Activated naive CD8-positive, alpha-beta T cell treated with anti-CD3 and anti-CD28 coated beads, Interleukin-2, amount 50 U/mL, for 16 hours (primary cell): ENCODE results near the gene ACTN1.

Experiments used
- DNase-seq: peaks from one replicate; pipeline ENCODE4 v3.0.0-alpha.2; 2020; ENCODE audit warnings: low read depth, low spot score

ACTN1 gene

DNA sequence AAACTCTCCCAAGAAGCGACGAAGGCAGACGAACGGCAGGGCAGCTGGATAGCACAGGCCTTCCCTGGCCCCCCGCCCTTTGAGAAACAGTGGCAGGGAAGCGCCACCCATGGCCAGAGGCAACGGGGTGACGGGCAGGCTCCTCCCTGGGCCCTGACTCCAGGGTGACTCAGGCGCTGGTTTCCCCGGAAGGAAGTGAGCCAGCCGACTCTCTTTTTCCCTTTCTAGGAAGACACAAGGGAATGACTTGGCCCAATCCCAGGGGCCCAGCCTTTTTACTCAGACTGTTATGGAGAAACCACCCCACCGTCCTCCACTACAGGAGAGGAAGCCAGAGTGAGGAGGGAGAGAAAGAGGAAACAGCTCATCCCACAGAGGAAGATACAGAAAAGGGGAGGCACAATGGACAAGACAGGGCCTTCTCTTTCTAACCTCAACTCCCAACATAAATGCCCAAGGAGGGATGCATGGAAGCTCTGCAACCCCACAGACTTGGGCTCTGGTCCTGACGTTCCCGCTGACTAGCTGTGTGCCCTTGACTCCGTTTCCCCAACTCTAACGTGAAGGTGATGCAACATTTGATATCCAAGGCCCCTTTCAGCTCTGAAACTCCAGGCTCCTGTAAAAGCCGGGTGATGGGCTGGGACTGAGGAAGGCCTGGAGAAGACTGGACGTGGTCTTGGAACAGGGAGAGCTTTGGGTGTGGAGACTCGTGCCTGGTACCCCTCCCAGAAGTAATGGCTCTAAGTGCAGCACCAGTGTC is 27.9 kb downstream of the ACTN1 start:
- DNase-seq: no peak

- no peak for DNase-seq
Observed at GRCh38 chr14:68950111-68950510, 29.0 kb downstream of the ACTN1 start.

GRCh38 chr14:68949601-68949965 is 29.5 kb downstream of the ACTN1 start:
- DNase-seq: no peak

GRCh38 chr14:68948686-68949600 is 30.2 kb downstream of the ACTN1 start:
- no peak for DNase-seq

- no peak for DNase-seq
Observed at GRCh38 chr14:68947802-68948201, 31.3 kb downstream of the ACTN1 start.

DNA sequence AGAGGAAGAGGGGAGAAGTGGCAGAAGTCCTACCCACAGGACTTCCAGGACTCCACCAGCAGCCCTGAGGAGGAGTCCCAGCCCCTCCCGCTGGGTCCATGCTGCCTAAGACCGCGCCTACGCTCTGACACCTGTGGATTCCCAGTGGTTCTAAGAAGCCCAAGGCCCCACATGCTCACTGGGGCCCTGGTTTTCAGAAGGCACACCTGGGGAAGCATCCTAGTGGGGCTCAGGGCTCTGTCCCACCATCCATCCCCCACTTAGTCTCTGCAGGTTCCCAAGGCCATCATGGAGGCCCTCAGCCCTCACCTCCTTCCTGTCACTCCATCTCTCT is 32.6 kb downstream of the ACTN1 start:
- DNase-seq: no peak

DNA sequence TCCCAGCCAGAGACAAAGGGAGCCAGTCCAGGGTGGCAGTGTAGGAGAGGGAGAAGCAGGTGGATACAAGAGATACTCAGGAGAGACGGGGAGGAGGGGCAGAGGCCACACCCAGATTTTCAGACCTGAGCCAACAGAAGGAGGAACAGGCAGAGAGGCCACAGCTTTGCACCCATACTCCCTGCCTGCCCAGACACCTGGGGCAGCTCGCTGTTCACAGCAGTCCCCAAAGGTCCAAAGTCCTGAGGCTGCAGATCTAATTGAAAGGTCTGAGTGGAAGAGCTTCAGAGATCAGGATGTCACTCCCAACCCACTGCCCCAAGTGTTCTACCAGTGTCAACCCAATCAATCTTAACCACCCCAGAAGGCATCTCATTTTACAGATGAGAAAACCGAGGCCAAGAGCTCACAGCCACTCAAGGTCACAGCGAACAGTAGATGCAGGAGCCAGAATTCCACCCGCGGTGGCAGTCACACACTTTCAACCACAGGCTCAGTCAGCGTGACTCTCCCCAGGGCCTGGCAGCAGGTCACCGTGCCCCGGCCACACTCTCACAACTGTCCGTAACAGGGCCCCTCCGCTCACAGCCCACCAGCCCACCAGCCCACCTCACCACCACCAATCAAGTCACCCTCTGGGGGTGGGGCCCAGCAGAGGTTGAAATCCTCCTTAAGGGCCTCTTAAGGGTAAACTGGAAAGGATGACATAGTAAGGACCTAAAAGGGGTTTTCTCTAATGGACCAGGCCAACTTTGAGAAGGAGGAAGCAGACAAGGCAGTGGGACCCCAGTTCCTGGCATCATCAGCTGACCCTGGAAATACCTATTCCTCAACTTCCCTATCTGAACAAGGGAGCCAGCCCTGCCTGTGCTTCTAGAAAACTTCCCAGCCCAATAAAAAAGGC is 33.3 kb downstream of the ACTN1 start:
- no peak for DNase-seq

GRCh38 chr14:68945190-68945584 is 33.9 kb downstream of the ACTN1 start:
- no peak for DNase-seq

DNA sequence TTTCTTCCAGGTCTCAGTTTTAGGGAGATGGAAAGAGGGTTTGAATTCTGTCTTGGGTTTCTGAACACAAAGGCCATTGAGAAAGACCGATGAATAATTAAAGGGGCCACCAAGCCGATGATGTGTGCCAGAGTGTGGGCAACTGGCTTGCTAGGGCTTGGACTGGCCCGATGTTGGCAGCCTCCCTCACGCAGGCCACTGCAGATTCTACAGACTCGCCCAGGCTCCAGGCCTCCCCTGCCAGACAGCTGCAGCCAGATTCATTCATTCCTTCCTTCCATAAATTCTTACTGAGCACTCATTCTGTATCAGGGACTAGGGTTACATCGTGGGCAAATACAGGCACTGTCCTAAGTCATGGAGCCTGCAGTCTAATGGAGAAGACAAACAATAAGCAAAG is 34.9 kb downstream of the ACTN1 start:
- DNase-seq: no peak

GRCh38 chr14:68943107-68943506 is 36.0 kb downstream of the ACTN1 start:
- DNase-seq: no peak

- DNase-seq: no peak
Observed at GRCh38 chr14:68942296-68943035, 36.6 kb downstream of the ACTN1 start.

- no peak for DNase-seq
Observed at GRCh38 chr14:68941820-68942219, 37.3 kb downstream of the ACTN1 start.

- no peak for DNase-seq
Observed at GRCh38 chr14:68940614-68941185, 38.4 kb downstream of the ACTN1 start.

GRCh38 chr14:68939893-68940613 is 39.0 kb downstream of the ACTN1 start:
- no peak for DNase-seq

GRCh38 chr14:68939181-68939892 is 39.8 kb downstream of the ACTN1 start:
- no peak for DNase-seq

GRCh38 chr14:68938271-68939150 is 40.6 kb downstream of the ACTN1 start:
- DNase-seq: no peak

DNA sequence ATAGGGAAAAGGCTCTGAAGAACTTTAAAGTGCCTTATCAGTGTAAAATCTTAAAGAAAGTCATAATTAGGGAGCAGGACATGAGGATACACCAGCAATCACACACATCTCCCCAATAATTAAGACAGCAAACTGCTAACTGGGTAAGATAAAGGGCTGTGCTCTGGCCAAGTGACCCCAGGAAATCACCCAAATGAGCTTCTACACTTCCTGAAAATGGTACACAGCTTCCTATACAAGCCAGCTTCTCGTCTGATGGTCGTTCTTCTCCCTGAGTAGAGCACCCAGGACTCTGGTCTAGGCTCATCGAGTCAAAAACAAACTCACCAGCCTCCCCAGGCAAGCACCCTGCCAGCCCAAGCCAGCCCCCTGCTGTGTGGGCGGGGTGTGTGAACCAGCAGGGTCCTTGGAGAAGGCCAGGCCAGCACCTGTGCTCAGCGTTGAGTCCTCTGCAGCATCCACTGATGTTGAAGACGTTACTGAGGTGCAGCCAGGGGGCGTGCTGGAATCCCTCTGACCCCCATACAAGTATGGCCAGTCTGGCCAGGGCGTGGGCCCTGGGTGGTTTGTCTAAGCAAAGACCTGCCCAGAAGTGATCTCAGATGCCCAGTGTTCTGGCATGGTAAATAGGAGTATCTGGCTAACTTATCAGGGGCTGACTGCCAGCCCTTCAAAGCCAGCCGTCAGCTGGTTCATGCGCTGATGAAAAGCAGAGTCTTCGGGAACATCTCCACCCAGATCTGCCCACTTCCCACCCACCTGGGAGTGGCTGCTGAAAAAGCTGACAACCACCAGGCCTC is 41.4 kb downstream of the ACTN1 start:
- DNase-seq: no peak

DNA sequence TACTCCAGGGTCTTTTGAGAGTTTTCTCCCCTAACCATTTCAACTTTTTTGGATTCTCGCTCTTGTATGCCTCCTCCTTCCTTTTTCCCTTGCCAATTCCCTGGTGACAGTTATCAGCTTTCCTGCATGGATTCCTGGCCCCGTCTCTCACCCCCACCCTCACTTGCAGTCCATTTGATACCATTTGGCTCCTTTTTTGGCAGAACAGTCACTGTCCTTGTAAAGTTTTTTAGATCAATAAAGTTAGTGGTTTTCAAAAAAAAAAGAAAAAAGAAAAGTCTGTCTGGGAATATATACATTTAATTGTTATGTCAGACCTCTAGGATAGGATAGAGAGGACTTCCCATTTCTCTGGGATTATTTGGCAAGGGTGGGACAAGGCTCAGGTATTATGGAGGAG is 42.1 kb downstream of the ACTN1 start:
- no peak for DNase-seq
